DMS53 (cell line): ENCODE results near the gene NFATC3.

ENCODE experiments used
- DNase-seq: peaks from one replicate; lab custom pipeline; 2025; lab: John Stamatoyannopoulos, UW

Gene NFATC3

GRCh38 chr16:68230956-68231355 is 145.8 kb downstream of the NFATC3 start:
- DNase-seq = no peak

GRCh38 chr16:68231384-68232136 is 146.4 kb downstream of the NFATC3 start:
- DNase-seq = no peak

GRCh38 chr16:68232335-68232734 is 147.2 kb downstream of the NFATC3 start:
- DNase-seq = no peak

- DNase-seq = peak; percentile 37
These were observed 148.1 kb downstream of the NFATC3 start for GRCh38 chr16:68233085-68233834.

GRCh38 chr16:68233835-68234187 is 148.6 kb downstream of the NFATC3 start:
- DNase-seq = peak; percentile 36

- DNase-seq = peak; percentile 99
These were observed 149.3 kb downstream of the NFATC3 start for GRCh38 chr16:68234188-68235107.

- peak; percentile 78 for DNase-seq
These were observed 150.1 kb downstream of the NFATC3 start for GRCh38 chr16:68235108-68235886.

GRCh38 chr16:68235887-68236136 is 150.6 kb downstream of the NFATC3 start, which contains the start of gene ESRP2:
Gene ESRP2, minus strand, starts transcription at chr16:68236127. Its CDS starts 82 bp downstream, at chr16:68236045.
- DNase-seq = no peak

- peak; percentile 96 for DNase-seq
These were observed 151.1 kb downstream of the NFATC3 start for GRCh38 chr16:68236137-68236825.

GRCh38 chr16:68236826-68237242 is 151.7 kb downstream of the NFATC3 start:
- DNase-seq = peak; percentile 67

- peak; percentile 98 for DNase-seq
These were observed 152.3 kb downstream of the NFATC3 start for GRCh38 chr16:68237243-68238028.

- DNase-seq = no peak
These were observed 152.8 kb downstream of the NFATC3 start for GRCh38 chr16:68238029-68238345.

- no peak for DNase-seq
These were observed 156.9 kb downstream of the NFATC3 start for GRCh38 chr16:68242085-68242484.

GRCh38 chr16:68242926-68243858 is 158.0 kb downstream of the NFATC3 start:
- DNase-seq = no peak

GRCh38 chr16:68244481-68244902 is 159.3 kb downstream of the NFATC3 start:
- no peak for DNase-seq

- DNase-seq = peak; percentile 94
These were observed 160.0 kb downstream of the NFATC3 start, which contains the start of gene PLA2G15 for GRCh38 chr16:68244903-68245853. Gene PLA2G15, plus strand, starts transcription at chr16:68245373. Its CDS starts 54 bp downstream, at chr16:68245427.

GRCh38 chr16:68246121-68246520 is 161.0 kb downstream of the NFATC3 start:
- no peak for DNase-seq

- DNase-seq = no peak
These were observed 161.5 kb downstream of the NFATC3 start for GRCh38 chr16:68246666-68247065.
